ENCODE data around the gene CSAG2.
"Not testable (repeated sequence)": the region's sequence is repeated elsewhere in the genome, so short reads cannot be mapped to it uniquely, and the experiment has no call there.

CSAG2 gene, protein sequence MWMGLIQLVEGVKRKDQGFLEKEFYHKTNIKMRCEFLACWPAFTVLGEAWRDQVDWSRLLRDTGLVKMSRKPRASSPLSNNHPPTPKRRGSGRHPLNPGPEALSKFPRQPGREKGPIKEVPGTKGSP

GRCh38 chrX:152709173-152709572 lies at the start of gene CSAG2:
Gene CSAG2, minus strand, starts transcription at chrX:152709273. Its CDS starts 161 bp downstream, at chrX:152709112.
- DNase-seq = not testable (repeated sequence)

- not testable (repeated sequence) for DNase-seq
These were observed 45.8 kb upstream of the CSAG2 start for GRCh38 chrX:152754871-152755270.

DNA sequence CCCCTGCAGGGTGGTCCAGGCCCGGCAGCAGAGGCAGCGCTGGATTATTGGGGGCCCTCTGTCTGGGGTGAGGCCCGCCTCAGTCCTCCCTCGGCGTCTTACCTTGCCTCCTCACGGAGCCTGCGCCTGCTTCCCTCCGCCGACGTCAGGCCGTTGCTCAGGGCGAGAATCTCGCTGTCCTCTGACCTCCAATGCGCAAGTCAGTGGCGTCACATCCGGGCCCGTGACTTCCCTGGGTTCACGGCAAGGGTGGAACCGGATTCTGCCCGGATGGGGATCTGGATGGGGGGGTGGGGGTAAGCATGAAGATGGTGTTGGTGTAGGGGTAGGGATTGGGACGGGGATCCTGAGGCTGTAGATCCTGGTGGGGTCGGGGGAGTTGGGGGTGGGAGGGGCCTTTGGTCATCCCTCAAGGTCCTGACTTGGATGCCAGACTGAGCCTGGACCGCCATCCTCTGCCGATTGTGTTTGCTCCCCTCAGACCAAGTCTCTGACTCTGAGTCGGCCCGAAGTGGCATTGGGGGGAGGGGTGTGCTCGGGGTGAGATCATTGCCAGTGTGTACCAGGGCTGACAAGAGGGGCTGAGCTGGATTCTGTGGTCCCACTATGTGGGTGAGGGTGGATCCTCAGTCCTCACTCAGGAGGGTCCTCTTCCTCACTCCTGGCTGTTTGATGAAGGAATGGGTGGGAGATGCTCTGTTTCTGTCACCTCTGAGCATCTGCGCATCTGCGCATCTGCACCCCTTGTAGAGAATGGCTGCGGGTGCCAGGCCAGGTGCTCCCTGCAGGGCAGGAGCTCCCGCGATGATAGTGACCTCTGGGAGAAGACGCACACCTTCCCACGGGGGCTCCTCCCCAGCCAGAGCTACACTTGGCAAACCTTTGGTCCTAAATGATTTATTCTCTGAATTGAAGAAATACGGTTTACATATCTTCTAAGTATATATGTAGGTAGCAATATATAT lies 44.9 kb upstream of the CSAG2 start, which contains the start of gene MAGEA2:
MAGEA2 (minus strand) TSS at position 157 of the 965 bp plus-strand sequence. CDS start 2,479 bp downstream, outside the sequence.
- DNase-seq = not testable (repeated sequence)

DNA sequence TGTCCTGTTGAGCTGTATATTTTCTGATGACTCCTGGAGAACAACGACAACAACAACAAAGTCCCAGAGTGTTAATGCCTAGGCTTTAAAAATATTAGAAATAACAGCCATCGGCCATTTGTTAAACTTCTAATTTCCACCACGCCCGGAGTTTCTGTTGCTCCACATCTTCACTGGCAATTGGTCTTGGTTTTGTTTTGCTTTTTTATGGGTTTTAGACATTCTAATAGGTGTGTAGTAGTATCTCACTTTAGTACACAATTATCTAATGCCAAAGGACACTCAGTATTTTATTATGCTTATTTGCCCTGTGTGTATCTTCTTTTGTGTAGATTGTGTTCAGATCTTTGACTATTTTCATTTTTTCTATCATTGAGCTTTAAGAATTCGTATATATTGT lies 29.5 kb upstream of the CSAG2 start:
- no peak for DNase-seq

DNA sequence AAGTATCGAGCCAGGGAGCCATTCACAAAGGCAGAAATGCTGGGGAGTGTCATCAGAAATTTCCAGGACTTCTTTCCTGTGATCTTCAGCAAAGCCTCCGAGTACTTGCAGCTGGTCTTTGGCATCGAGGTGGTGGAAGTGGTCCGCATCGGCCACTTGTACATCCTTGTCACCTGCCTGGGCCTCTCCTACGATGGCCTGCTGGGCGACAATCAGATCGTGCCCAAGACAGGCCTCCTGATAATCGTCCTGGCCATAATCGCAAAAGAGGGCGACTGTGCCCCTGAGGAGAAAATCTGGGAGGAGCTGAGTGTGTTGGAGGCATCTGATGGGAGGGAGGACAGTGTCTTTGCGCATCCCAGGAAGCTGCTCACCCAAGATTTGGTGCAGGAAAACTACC lies 27.5 kb upstream of the CSAG2 start:
- not testable (repeated sequence) for DNase-seq

GRCh38 chrX:152735860-152736511 lies 26.9 kb upstream of the CSAG2 start:
- DNase-seq = no peak

DNA sequence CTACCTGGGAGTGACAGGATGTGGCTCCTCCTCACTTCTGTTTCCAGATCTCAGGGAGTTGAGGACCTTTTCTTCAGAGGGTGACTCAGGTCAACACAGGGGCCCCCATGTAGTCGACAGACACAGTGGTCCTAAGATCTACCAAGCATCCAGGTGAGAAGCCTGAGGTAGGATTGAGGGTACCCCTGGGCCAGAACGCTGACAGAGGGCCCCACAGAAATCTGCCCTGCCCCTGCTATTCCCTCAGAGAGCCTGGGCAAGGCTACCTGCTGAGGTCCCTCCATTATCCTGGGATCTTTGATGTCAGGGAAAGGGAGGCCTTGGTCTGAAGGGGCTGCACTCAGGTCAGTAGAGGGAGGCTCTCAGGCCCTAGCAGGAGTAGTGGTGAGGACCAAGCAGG lies 26.0 kb upstream of the CSAG2 start:
- DNase-seq = no peak

DNA sequence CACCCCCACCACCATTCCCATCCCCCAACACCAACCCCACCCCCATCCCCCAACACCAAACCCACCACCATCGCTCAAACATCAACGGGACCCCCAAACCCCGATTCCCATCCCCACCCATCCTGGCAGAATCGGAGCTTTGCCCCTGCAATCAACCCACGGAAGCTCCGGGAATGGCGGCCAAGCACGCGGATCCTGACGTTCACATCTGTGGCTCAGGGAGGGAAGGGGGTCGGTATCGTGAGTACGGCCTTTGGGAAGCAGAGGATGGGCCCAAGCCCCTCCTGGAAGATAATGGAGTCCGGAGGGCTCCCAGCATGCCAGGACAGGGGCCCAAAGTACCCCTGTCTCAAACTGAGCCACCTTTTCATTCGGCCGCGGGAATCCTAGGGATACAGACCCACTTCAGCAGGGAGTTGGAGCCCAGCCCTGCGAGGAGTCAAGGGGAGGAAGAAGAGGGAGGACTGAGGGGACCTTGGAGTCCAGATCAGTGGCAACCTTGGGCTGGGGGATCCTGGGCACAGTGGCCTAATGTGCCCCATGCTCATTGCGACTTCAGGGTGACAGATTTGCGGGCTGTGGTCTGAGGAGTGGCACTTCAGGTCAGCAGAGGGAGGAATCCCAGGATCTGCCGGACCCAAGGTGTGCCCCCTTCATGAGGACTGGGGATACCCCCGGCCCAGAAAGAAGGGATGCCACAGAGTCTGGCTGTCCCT lies 25.2 kb upstream of the CSAG2 start:
- not testable (repeated sequence) for DNase-seq

DNA sequence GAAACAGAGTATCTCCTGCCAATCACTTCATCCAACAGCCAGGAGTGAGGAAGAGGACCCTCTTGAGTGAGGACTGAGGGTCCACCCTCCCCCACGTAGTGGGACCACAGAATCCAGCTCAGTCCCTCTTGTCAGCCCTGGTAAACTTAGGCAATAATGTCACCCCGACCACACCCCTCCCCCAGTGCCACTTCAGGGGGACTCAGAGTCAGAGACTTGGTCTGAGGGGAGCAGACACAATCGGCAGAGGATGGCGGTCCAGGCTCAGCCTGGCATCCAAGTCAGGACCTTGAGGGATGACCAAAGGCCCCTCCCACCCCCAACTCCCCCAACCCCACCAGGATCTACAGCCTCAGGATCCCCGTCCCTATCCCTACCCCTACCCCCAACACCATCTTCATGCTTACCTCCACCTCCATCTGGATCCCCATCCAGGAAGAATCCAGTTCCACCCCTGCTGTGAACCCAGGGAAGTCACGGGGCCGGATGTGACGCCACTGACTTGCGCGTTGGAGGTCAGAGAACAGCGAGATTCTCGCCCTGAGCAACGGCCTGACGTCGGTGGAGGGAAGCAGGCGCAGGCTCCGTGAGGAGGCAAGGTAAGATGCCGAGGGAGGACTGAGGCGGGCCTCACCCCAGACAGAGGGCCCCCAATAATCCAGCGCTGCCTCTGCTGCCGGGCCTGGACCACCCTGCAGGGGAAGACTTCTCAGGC lies 24.3 kb upstream of the CSAG2 start, which contains the start of the genes CSAG1 and MAGEA12:
CSAG1 (minus strand) TSS at position 461 of the 715 bp plus-strand sequence. CDS start 1,261 bp downstream, outside the sequence.
MAGEA12 (plus strand) TSS at position 497 of the 715 bp plus-strand sequence. CDS start 2,405 bp downstream, outside the sequence.
- peak; percentile 74 to 85 for DNase-seq

DNA sequence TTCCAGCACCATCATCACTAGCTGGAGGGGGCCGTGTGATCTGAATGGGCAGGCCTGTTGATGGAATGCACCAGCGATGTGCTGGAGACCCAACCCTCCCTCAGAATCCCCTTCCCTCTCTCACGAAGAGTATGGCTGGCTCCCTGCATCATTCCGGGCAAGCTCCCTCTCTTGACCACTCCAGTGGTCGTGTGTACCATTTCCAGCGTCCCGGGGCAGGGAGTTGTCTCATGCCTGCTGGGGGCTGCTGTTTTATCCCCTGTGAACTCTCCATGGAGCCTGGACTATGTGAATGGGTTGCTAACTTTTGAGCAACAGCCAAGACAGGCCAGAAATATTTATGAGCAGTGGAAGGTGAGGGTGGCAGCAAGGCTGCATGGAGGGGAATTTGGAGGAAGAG lies 16.3 kb upstream of the CSAG2 start:
- DNase-seq = no peak

GRCh38 chrX:152713815-152714787 lies 5.0 kb upstream of the CSAG2 start, which contains the start of gene MAGEA2B:
Gene MAGEA2B, plus strand, starts transcription at chrX:152714628. Its CDS starts 2,479 bp downstream, at chrX:152717107.
- DNase-seq = not testable (repeated sequence)

DNA sequence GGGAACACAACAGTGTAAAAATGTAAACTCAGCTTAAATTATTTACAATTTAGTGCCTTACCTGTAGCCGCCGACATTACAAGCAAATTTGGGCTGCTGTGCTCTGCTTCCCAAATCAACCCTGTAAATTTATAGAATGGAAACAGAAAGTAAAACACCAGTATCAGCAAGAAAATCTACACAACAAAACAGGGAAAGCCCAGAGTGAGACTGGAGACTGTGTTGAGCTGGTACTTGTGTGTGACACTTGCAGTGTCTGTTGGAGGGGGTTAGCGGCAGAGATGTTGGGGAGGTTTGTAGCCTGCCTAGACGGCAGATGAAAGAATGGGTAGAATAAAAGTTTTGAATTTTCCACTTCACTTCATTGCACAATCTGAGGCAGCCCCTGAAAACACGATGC lies 4.1 kb upstream of the CSAG2 start:
- DNase-seq = not testable (repeated sequence)

- not testable (repeated sequence) for DNase-seq
These were observed 2.6 kb downstream of the CSAG2 start for GRCh38 chrX:152706500-152706899.

DNA sequence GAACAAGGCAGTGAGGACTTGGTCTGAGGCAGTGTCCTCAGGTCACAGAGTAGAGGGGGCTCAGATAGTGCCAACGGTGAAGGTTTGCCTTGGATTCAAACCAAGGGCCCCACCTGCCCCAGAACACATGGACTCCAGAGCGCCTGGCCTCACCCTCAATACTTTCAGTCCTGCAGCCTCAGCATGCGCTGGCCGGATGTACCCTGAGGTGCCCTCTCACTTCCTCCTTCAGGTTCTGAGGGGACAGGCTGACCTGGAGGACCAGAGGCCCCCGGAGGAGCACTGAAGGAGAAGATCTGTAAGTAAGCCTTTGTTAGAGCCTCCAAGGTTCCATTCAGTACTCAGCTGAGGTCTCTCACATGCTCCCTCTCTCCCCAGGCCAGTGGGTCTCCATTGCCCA lies 8.7 kb downstream of the CSAG2 start:
- DNase-seq = not testable (repeated sequence)

GRCh38 chrX:152697952-152698931 lies 10.8 kb downstream of the CSAG2 start, which contains the start of gene MAGEA3:
Gene MAGEA3, plus strand, starts transcription at chrX:152698794. Its CDS starts 2,039 bp downstream, at chrX:152700833.
- not testable (repeated sequence) for DNase-seq

DNA sequence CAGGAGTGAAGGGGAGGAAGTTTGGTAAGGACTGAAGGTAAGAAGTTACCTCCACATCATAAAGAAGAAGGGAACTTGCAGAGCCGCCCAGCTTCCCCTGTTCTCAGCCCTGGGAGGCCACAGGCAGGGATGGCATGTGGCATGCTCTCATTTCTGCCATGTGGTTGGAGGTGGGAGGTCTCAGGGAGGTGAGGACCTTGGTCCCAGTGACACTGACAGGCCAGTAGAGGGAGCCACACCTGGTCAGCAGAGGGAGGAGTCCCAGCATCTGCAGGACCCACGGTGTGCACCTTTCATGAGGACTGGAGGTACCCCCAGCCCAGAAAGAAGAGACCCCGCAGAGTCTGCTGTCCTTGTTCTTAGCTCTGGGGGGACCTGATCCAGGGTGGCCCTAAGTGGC lies 28.1 kb downstream of the CSAG2 start:
- not testable (repeated sequence) for DNase-seq

GRCh38 chrX:152674652-152675051 lies 34.4 kb downstream of the CSAG2 start:
- DNase-seq = not testable (repeated sequence)

GRCh38 chrX:152674135-152674534 lies 34.9 kb downstream of the CSAG2 start:
- no peak for DNase-seq

- no peak for DNase-seq
These were observed 46.0 kb downstream of the CSAG2 start for GRCh38 chrX:152663086-152663485.
